AML-193 (cell line): ENCODE measurements around the gene ALOX12B.
A peak's percentile ranks its signal among the peaks of the same experiment; 100 is the strongest.
"Not testable (repeated sequence)": the region's sequence is repeated elsewhere in the genome, so short reads cannot be mapped to it uniquely, and the experiment has no call there.

Experiments
- DNase-seq, 2 experiments: peaks; one replicate each; lab custom pipeline; 2025; lab: John Stamatoyannopoulos, UW

ALOX12B gene

GRCh38 chr17:8118769-8119580 lies 31.5 kb upstream of the ALOX12B start:
- peak; percentile 38 to 47 for DNase-seq

GRCh38 chr17:8117980-8118768 lies 30.7 kb upstream of the ALOX12B start, which contains the start of gene ALOXE3:
ALOXE3 (minus strand) TSS chr17:8118514; CDS start chr17:8117990, 524 bp downstream.
- DNase-seq = no peak

GRCh38 chr17:8117367-8117979 lies 30.0 kb upstream of the ALOX12B start:
- no peak for DNase-seq

- no peak for DNase-seq
Measured at GRCh38 chr17:8116776-8117175, 29.3 kb upstream of the ALOX12B start.

- DNase-seq = no peak
Measured at GRCh38 chr17:8110907-8111306, 23.4 kb upstream of the ALOX12B start.

GRCh38 chr17:8110456-8110804 lies 22.9 kb upstream of the ALOX12B start:
- DNase-seq = no peak

GRCh38 chr17:8109661-8110455 lies 22.3 kb upstream of the ALOX12B start:
- DNase-seq = no peak

GRCh38 chr17:8108972-8109660 lies 21.6 kb upstream of the ALOX12B start:
- no peak for DNase-seq

GRCh38 chr17:8106980-8107379 lies 19.5 kb upstream of the ALOX12B start:
- not testable (repeated sequence) for DNase-seq

GRCh38 chr17:8105957-8106398 lies 18.5 kb upstream of the ALOX12B start:
- DNase-seq = no peak

GRCh38 chr17:8104911-8105310 lies 17.4 kb upstream of the ALOX12B start:
- DNase-seq = no peak

- no peak for DNase-seq
Measured at GRCh38 chr17:8103549-8103948, 16.0 kb upstream of the ALOX12B start.

GRCh38 chr17:8101721-8102120 lies 14.2 kb upstream of the ALOX12B start:
- DNase-seq = no peak

- no peak for DNase-seq
Measured at GRCh38 chr17:8100763-8101162, 13.2 kb upstream of the ALOX12B start.

- DNase-seq = no peak
Measured at GRCh38 chr17:8100111-8100510, 12.6 kb upstream of the ALOX12B start.

- DNase-seq = no peak
Measured at GRCh38 chr17:8096541-8096940, 9.0 kb upstream of the ALOX12B start.

- DNase-seq = no peak
Measured at GRCh38 chr17:8095361-8095760, 7.8 kb upstream of the ALOX12B start.

GRCh38 chr17:8091033-8091687 lies 3.6 kb upstream of the ALOX12B start:
- DNase-seq = no peak

- no peak for DNase-seq
Measured at GRCh38 chr17:8089728-8090127, 2.2 kb upstream of the ALOX12B start.

GRCh38 chr17:8087952-8088230 lies 375 bp upstream of the ALOX12B start:
- DNase-seq = no peak

GRCh38 chr17:8084250-8084649 lies 3.3 kb downstream of the ALOX12B start:
- no peak for DNase-seq
